HL-60 (cell line): Measurements from ENCODE around the gene JMJD4.

Experiments used
- TF ChIP-seq, protein P1 (sequence below): IDR thresholded peaks from one replicate; pipeline ENCODE4 v1.5.1; 2011; ENCODE audit warnings: low read length, control low read depth, inconsistent platforms; ENCODE audit not compliant: insufficient read depth
- TF ChIP-seq, protein P2 (sequence below): IDR thresholded peaks from 2 replicates; pipeline ENCODE4 v1.6.1; 2012; ENCODE audit warnings: low read depth; ENCODE audit not compliant: insufficient replicate concordance

GRCh38 chr1:227685807-227686206 lies 49.3 kb downstream of the JMJD4 start:
- TF ChIP-seq, protein P1, sequence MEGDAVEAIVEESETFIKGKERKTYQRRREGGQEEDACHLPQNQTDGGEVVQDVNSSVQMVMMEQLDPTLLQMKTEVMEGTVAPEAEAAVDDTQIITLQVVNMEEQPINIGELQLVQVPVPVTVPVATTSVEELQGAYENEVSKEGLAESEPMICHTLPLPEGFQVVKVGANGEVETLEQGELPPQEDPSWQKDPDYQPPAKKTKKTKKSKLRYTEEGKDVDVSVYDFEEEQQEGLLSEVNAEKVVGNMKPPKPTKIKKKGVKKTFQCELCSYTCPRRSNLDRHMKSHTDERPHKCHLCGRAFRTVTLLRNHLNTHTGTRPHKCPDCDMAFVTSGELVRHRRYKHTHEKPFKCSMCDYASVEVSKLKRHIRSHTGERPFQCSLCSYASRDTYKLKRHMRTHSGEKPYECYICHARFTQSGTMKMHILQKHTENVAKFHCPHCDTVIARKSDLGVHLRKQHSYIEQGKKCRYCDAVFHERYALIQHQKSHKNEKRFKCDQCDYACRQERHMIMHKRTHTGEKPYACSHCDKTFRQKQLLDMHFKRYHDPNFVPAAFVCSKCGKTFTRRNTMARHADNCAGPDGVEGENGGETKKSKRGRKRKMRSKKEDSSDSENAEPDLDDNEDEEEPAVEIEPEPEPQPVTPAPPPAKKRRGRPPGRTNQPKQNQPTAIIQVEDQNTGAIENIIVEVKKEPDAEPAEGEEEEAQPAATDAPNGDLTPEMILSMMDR: no peak
- TF ChIP-seq, protein P2, sequence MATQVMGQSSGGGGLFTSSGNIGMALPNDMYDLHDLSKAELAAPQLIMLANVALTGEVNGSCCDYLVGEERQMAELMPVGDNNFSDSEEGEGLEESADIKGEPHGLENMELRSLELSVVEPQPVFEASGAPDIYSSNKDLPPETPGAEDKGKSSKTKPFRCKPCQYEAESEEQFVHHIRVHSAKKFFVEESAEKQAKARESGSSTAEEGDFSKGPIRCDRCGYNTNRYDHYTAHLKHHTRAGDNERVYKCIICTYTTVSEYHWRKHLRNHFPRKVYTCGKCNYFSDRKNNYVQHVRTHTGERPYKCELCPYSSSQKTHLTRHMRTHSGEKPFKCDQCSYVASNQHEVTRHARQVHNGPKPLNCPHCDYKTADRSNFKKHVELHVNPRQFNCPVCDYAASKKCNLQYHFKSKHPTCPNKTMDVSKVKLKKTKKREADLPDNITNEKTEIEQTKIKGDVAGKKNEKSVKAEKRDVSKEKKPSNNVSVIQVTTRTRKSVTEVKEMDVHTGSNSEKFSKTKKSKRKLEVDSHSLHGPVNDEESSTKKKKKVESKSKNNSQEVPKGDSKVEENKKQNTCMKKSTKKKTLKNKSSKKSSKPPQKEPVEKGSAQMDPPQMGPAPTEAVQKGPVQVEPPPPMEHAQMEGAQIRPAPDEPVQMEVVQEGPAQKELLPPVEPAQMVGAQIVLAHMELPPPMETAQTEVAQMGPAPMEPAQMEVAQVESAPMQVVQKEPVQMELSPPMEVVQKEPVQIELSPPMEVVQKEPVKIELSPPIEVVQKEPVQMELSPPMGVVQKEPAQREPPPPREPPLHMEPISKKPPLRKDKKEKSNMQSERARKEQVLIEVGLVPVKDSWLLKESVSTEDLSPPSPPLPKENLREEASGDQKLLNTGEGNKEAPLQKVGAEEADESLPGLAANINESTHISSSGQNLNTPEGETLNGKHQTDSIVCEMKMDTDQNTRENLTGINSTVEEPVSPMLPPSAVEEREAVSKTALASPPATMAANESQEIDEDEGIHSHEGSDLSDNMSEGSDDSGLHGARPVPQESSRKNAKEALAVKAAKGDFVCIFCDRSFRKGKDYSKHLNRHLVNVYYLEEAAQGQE: no peak
